WTC11 (cell line): ENCODE measurements around the gene CASTOR2. TPM values are rescaled to one million over a fixed set of nuclear protein-coding genes. Genes with fewer than 3 reads are reported as not detected.
A peak's percentile ranks its signal among the peaks of the same experiment; 100 is the strongest.

ENCODE experiments used
- ATAC-seq: fragments of 200-7000 bp; cut with Tn5 transposase; 2 replicates; pipeline ENCODE4 v1.10.0; 2021; ENCODE audit warnings: mild to moderate bottlenecking, moderate library complexity
- CTCF ChIA-PET: fragments of 300-600 bp; sonication (Branson Sonifier 250); formaldehyde crosslinking; loops from one replicate; lab custom pipeline; 2021; ENCODE audit warnings: antibody characterized with exemption; lab: Charles Lee
- POLR2A ChIA-PET: fragments of 350-600 bp; sonication (Branson Sonifier 250); formaldehyde crosslinking; loops from one replicate; lab custom pipeline; 2021; ENCODE audit warnings: antibody characterized with exemption; lab: Charles Lee
- DNase-seq: peaks from one replicate; pipeline ENCODE4 v3.0.0; 2021; ENCODE audit warnings: low spot score
- H3K27ac Mint-ChIP-seq: 2 replicates; pipeline ENCODE4 v1.8.0; 2021; ENCODE audit warnings: mixed read lengths
- H3K27me3 Mint-ChIP-seq: 2 replicates; pipeline ENCODE4 v1.8.0; 2021; ENCODE audit warnings: low read depth, mild to moderate bottlenecking, moderate library complexity, mixed read lengths
- H3K36me3 Mint-ChIP-seq: 2 replicates; pipeline ENCODE4 v1.8.0; 2021; ENCODE audit warnings: mixed read lengths
- H3K4me1 Mint-ChIP-seq: 2 replicates; pipeline ENCODE4 v1.8.0; 2022; ENCODE audit warnings: mixed read lengths
- H3K4me3 Mint-ChIP-seq: 2 replicates; pipeline ENCODE4 v1.8.0; 2021; ENCODE audit warnings: mild to moderate bottlenecking, moderate library complexity, mixed read lengths
- H3K9me3 Mint-ChIP-seq: 2 replicates; pipeline ENCODE4 v1.8.0; 2021; ENCODE audit warnings: mixed read lengths
- CBFB ChIP-seq: sonication (generic); formaldehyde crosslinking; IDR thresholded peaks from 2 replicates; pipeline ENCODE4 v1.8.1; 2022; ENCODE audit warnings: mild to moderate bottlenecking, low read depth, missing genetic modification reagents
- CTCF ChIP-seq: fragments of 200-600 bp; IDR thresholded peaks from 2 replicates; pipeline ENCODE4 v1.8.0; 2022; ENCODE audit warnings: antibody characterized with exemption
- EMX1 ChIP-seq: fragments of 250-450 bp; sonication (Bioruptor Pico); IDR thresholded peaks from 2 replicates; pipeline ENCODE4 v1.8.0; 2021; ENCODE audit warnings: mild to moderate bottlenecking
- ERG ChIP-seq: fragments of 250-450 bp; sonication (Bioruptor Pico); IDR thresholded peaks from 2 replicates; pipeline ENCODE4 v1.8.0; 2021; ENCODE audit warnings: mild to moderate bottlenecking
- FOXK1 ChIP-seq: sonication (generic); formaldehyde crosslinking; IDR thresholded peaks from 2 replicates; pipeline ENCODE4 v1.8.0; 2022; ENCODE audit warnings: mild to moderate bottlenecking, moderate library complexity, missing genetic modification reagents
- FOXP4 ChIP-seq: sonication (generic); formaldehyde crosslinking; IDR thresholded peaks from 2 replicates; pipeline ENCODE4 v1.8.0; 2022; ENCODE audit warnings: mild to moderate bottlenecking, missing genetic modification reagents
- HMGXB4 ChIP-seq: sonication (generic); formaldehyde crosslinking; IDR thresholded peaks from 2 replicates; pipeline ENCODE4 v1.8.1; 2023; ENCODE audit warnings: mild to moderate bottlenecking, moderate library complexity, missing genetic modification reagents
- JUN ChIP-seq: sonication (generic); formaldehyde crosslinking; IDR thresholded peaks from 2 replicates; pipeline ENCODE4 v1.8.0; 2023; ENCODE audit warnings: mild to moderate bottlenecking, missing genetic modification reagents
- NFATC4 ChIP-seq: fragments of 250-450 bp; sonication (Bioruptor Pico); IDR thresholded peaks from 2 replicates; pipeline ENCODE4 v1.9.0; 2021; ENCODE audit warnings: mild to moderate bottlenecking
- PRDM15 ChIP-seq: sonication (generic); formaldehyde crosslinking; IDR thresholded peaks from 2 replicates; pipeline ENCODE4 v1.8.0; 2022; ENCODE audit warnings: missing genetic modification reagents
- STAT6 ChIP-seq: sonication (generic); formaldehyde crosslinking; conservative IDR thresholded peaks from 2 replicates; pipeline ENCODE4 v1.8.1; 2023; ENCODE audit warnings: mild to moderate bottlenecking, low read depth, missing genetic modification reagents, moderate library complexity
- TEAD4 ChIP-seq: sonication (generic); formaldehyde crosslinking; IDR thresholded peaks from 2 replicates; pipeline ENCODE4 v1.8.0; 2022; ENCODE audit warnings: mild to moderate bottlenecking, missing genetic modification reagents
- total RNA-seq: library from RNA; stranded (reverse); gene quantifications from 3 replicates; pipeline ENCODE4 v1.2.3, GENCODE V29; 2021

Gene CASTOR2
- total RNA-seq, 1 experiment from 2014 or later = 38.7 TPM

- TF ChIP-seq PRDM15 (CRISPR knock-in tag) (no peak), TEAD4 (no peak), HMGXB4 (CRISPR knock-in tag) (no peak), CBFB (no peak), ERG (CRISPR knock-in tag) (no peak), JUN (no peak), STAT6 (no peak), NFATC4 (CRISPR knock-in tag) (no peak)
Observed at GRCh38 chr7:75019800-75020199, 55.3 kb downstream of the CASTOR2 start (continued).

- DNase-seq = no peak
- Mint-ChIP-seq H3K27me3 (no peaks in the 10 kb centered on the region), H3K9me3 (no peaks in the 10 kb centered on the region), H3K36me3 (peaks cover 6% of the 10 kb centered on the region), H3K27ac (no peak overlapping the region), H3K4me1 (no peaks in the 10 kb centered on the region), H3K4me3 (no peak overlapping the region)
- ChIA-PET POLR2A (no interaction called here), CTCF (interaction anchor here (0.9 to 1.0 kb wide), 2 partner anchors 8 to 21 kb away, joined by 4 to 6 read pairs; no protein-coding TSS in a partner anchor)
- TF ChIP-seq EMX1 = no peak
- no peak for ATAC-seq
Observed at GRCh38 chr7:75024922-75025321, 60.4 kb downstream of the CASTOR2 start.

- Mint-ChIP-seq H3K27me3 (no peaks in the 10 kb centered on the region), H3K27ac (peak overlapping the region; percentile 72; the same call in 1 of the 2 replicates), H3K4me3 (no peak overlapping the region), H3K9me3 (no peaks in the 10 kb centered on the region), H3K4me1 (no peaks in the 10 kb centered on the region), H3K36me3 (no peaks in the 10 kb centered on the region; the same call in 1 of the 2 replicates)
- ChIA-PET CTCF (interaction anchor here (0.8 kb wide), 1 partner anchor 10 kb away, joined by 3 read pairs; no protein-coding TSS in a partner anchor), POLR2A (no interaction called here)
- ATAC-seq (no peak), DNase-seq (no peak)
- TF ChIP-seq FOXK1 = no peak
Observed at GRCh38 chr7:75028299-75028698, 63.8 kb downstream of the CASTOR2 start.

GRCh38 chr7:75033064-75033463 lies 68.6 kb downstream of the CASTOR2 start:
- no peak overlapping the region for H3K27ac Mint-ChIP-seq
- POLR2A ChIA-PET = no interaction called here
- peak; percentile 67 for DNase-seq
- H3K9me3 Mint-ChIP-seq = no peaks in the 10 kb centered on the region
- CTCF ChIA-PET = interaction anchor here (0.6 to 3.5 kb wide), 7 partner anchors 8 to 569 kb away, joined by 3 to 18 read pairs (median 4); no protein-coding TSS in a partner anchor
- H3K4me3 Mint-ChIP-seq = no peak overlapping the region
- no peaks in the 10 kb centered on the region for H3K4me1 Mint-ChIP-seq
- TF ChIP-seq FOXP4 (no peak), CTCF (0 out of 2 replicates have a peak, but pooled peaks have one; percentile 16)
- no peaks in the 10 kb centered on the region for H3K27me3 Mint-ChIP-seq
- peak; percentile 89 for ATAC-seq
- no peaks in the 10 kb centered on the region for H3K36me3 Mint-ChIP-seq
